ENCODE results near the gene ASPSCR1.

Gene ASPSCR1

GRCh38 chr17:82056729-82057621 lies 79.5 kb downstream of the ASPSCR1 start:
- H3K4me3 ChIP-seq (ENCODE audit: low read depth, low read length), result no peak overlapping the region
- TF ChIP-seq, protein P1, sequence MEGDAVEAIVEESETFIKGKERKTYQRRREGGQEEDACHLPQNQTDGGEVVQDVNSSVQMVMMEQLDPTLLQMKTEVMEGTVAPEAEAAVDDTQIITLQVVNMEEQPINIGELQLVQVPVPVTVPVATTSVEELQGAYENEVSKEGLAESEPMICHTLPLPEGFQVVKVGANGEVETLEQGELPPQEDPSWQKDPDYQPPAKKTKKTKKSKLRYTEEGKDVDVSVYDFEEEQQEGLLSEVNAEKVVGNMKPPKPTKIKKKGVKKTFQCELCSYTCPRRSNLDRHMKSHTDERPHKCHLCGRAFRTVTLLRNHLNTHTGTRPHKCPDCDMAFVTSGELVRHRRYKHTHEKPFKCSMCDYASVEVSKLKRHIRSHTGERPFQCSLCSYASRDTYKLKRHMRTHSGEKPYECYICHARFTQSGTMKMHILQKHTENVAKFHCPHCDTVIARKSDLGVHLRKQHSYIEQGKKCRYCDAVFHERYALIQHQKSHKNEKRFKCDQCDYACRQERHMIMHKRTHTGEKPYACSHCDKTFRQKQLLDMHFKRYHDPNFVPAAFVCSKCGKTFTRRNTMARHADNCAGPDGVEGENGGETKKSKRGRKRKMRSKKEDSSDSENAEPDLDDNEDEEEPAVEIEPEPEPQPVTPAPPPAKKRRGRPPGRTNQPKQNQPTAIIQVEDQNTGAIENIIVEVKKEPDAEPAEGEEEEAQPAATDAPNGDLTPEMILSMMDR (IDR thresholded peaks at IDR 0.05; ENCODE audit: low read depth, low read length), result no peak

DNA sequence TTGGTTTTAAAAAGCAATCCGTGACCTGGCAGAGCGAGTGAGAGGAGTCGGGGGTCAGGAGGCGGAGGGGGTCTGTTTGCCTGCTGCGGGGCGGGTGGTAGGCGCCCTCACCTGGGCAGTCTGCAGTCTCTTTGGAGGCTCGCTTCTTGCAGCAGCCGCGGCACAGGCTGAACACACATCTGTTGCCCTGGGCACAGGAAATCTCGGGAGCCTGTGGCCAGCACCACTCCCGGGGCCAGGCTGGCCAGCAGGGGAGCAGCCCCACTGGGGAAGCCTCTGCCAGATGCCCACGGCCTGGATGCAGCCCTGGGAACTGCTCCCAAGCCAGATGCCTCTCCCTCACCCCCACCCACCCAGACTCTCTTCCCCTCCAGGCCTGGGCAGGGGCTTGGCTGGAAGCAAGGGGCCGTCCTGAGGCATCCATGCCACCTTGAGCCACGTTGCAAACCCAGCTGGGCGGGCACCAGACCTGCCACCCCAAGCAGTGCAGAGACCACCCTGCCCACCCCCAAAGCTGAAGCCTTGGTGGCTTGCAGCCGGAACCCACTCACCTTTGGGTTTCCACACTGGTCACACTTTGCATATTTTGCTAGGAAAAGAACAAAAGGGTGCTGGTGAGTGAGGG lies 80.9 kb downstream of the ASPSCR1 start:
- H3K4me3 ChIP-seq (ENCODE audit: low read depth, low read length), result no peak overlapping the region
- TF ChIP-seq, protein P1 (IDR thresholded peaks at IDR 0.05; ENCODE audit: low read depth, low read length), result no peak

GRCh38 chr17:82058855-82059249 lies 81.4 kb downstream of the ASPSCR1 start:
- TF ChIP-seq, protein P1 (IDR thresholded peaks at IDR 0.05; ENCODE audit: low read depth, low read length), result no peak
- no peak overlapping the region for H3K4me3 ChIP-seq (ENCODE audit: low read depth, low read length)

- TF ChIP-seq, protein P1 (IDR thresholded peaks at IDR 0.05; ENCODE audit: low read depth, low read length), result no peak
- no peak overlapping the region for H3K4me3 ChIP-seq (ENCODE audit: low read depth, low read length)
Measured at GRCh38 chr17:82059272-82060000, 82.0 kb downstream of the ASPSCR1 start.

- TF ChIP-seq, protein P1 (IDR thresholded peaks at IDR 0.05; ENCODE audit: low read depth, low read length), result no peak
- no peak overlapping the region for H3K4me3 ChIP-seq (ENCODE audit: low read depth, low read length)
Measured at GRCh38 chr17:82060001-82060380, 82.6 kb downstream of the ASPSCR1 start.

DNA sequence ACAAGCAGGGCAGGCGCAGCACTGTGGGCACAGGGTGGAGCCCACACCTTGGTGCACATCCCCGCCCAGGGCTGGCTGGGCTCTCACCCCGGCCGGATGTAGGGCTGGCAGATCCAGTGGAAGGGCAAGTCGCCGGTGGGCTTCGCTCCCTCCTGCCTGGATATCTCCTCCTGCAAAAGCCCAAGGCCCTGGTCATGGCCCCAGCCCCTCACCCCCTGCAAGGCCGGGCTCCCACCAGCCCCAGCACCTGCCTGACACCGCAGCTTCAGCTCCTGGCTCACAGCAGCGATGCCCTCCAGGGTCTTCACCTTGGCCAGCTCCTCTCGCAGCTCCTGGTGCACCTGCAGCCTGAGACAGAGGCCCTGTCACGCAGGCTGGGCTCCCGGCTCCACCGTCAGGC lies 83.2 kb downstream of the ASPSCR1 start:
- TF ChIP-seq, protein P1 (IDR thresholded peaks at IDR 0.05; ENCODE audit: low read depth, low read length), result no peak
- H3K4me3 ChIP-seq (ENCODE audit: low read depth, low read length), result no peak overlapping the region

All from WI38 (cell line).